A549 (cell line): ENCODE measurements around the gene CDT1. TPM values are rescaled to one million over a fixed set of nuclear protein-coding genes. Genes with fewer than 3 reads are reported as not detected.

Experiments
- ATAC-seq, 2 experiments: fragments of 200-7000 bp in 1 of 2; fragments of >200 bp in 1 of 2; cut with Nextera tagmentation in 1 of 2; cut with Tn5 transposase in 1 of 2; 3 replicates each; pipeline versions ENCODE4 v1.8.0 to v1.9.1; 2018 to 2020; ENCODE audit warnings: mild to moderate bottlenecking in 1 of 2, moderate library complexity in 1 of 2
- CTCF ChIA-PET: fragments of 300-600 bp; sonication (Branson Sonifier 250); formaldehyde crosslinking; extraction: SDS; loops from one replicate; lab custom pipeline; 2021; ENCODE audit warnings: antibody characterized with exemption, inconsistent platforms; lab: Yijun Ruan, JAX
- POLR2A ChIA-PET: fragments of 350-600 bp; formaldehyde crosslinking; extraction: SDS; loops from one replicate; lab custom pipeline; 2021; ENCODE audit warnings: antibody characterized with exemption, inconsistent platforms; lab: Yijun Ruan, JAX
- DNase-seq, 2 experiments: peaks; one replicate each; pipeline versions ENCODE4 v3.0.0 to v3.0.0-alpha.2; 2011 to 2016; ENCODE audit warnings: low read depth in 1 of 2, low spot score in 1 of 2
- FAIRE-seq: peaks from 2 replicates; lab custom pipeline; 2011; peaks lifted over from hg19 to GRCh38; lab: Jason Lieb, UNC
- H3K27ac ChIP-seq, 2 experiments: fragments of >200 bp; sonication (Bioruptor Twin); formaldehyde crosslinking; 3 replicates each; pipeline ENCODE4 v1.5.1; 2016 to 2017
- H3K4me1 ChIP-seq: fragments of >200 bp; sonication (Bioruptor Twin); formaldehyde crosslinking; 3 replicates; pipeline ENCODE4 v1.6.1; 2016
- H3K4me2 ChIP-seq: fragments of >200 bp; sonication (Bioruptor Twin); formaldehyde crosslinking; 3 replicates; pipeline ENCODE4 v1.6.1; 2016
- H3K4me3 ChIP-seq: fragments of >200 bp; sonication (Bioruptor Twin); formaldehyde crosslinking; 3 replicates; pipeline ENCODE4 v1.5.1; 2016
- H3K9me3 ChIP-seq: fragments of >200 bp; sonication (Bioruptor Twin); formaldehyde crosslinking; 3 replicates; pipeline ENCODE4 v1.6.1; 2016
- ATOH8 ChIP-seq: fragments of 250-450 bp; sonication (Bioruptor Pico); IDR thresholded peaks from 2 replicates; pipeline ENCODE4 v1.5.0; 2020; ENCODE audit warnings: low read depth, mild to moderate bottlenecking, moderate library complexity
- BCL3 ChIP-seq: fragments of >200 bp; sonication (Bioruptor Twin); formaldehyde crosslinking; IDR thresholded peaks from 3 replicates; pipeline ENCODE4 v1.6.1; 2016
- CBX2 ChIP-seq: fragments of 200-600 bp; sonication (generic); IDR thresholded peaks from 2 replicates; pipeline ENCODE4 v1.6.1; 2016; ENCODE audit warnings: low read depth, mild to moderate bottlenecking, borderline replicate concordance
- CBX8 ChIP-seq: fragments of 200-600 bp; sonication (generic); IDR thresholded peaks from 2 replicates; pipeline ENCODE4 v1.6.1; 2016
- CHD2 ChIP-seq: fragments of 150-350 bp; IDR thresholded peaks from 2 replicates; pipeline ENCODE4 v1.6.1; 2014; ENCODE audit warnings: low read length; ENCODE audit not compliant: partially characterized antibody
- CHD4 ChIP-seq: fragments of 200-600 bp; sonication (generic); IDR thresholded peaks from 2 replicates; pipeline ENCODE4 v1.6.1; 2016; ENCODE audit warnings: antibody characterized with exemption, mild to moderate bottlenecking, borderline replicate concordance
- EP300 ChIP-seq, 2 experiments: fragments of >200 bp; sonication (Bioruptor Twin); formaldehyde crosslinking; IDR thresholded peaks; 2 replicates in 1 of 2; 3 replicates in 1 of 2; pipeline ENCODE4 v1.6.1; 2016 to 2017
- ESRRA ChIP-seq: fragments of 150-350 bp; IDR thresholded peaks from 2 replicates; pipeline ENCODE4 v1.6.1; 2014; ENCODE audit warnings: mild to moderate bottlenecking, low read length, borderline replicate concordance
- FOSB ChIP-seq: fragments of 250-450 bp; sonication (Bioruptor Pico); IDR thresholded peaks from 2 replicates; pipeline ENCODE4 v1.5.0; 2020; ENCODE audit warnings: mild to moderate bottlenecking, moderate library complexity
- HDAC2 ChIP-seq: fragments of 200-600 bp; sonication (generic); IDR thresholded peaks from 2 replicates; pipeline ENCODE4 v1.6.1; 2016
- HOXA7 ChIP-seq: fragments of 250-450 bp; sonication (Bioruptor Pico); IDR thresholded peaks from 2 replicates; pipeline ENCODE4 v1.5.0; 2020; ENCODE audit warnings: mild to moderate bottlenecking, moderate library complexity
- HOXB5 ChIP-seq: fragments of 250-450 bp; sonication (Bioruptor Pico); IDR thresholded peaks from 2 replicates; pipeline ENCODE4 v1.5.0; 2020; ENCODE audit warnings: mild to moderate bottlenecking, moderate library complexity
- JUN ChIP-seq, 2 experiments: fragments of >200 bp; sonication (Bioruptor Twin); formaldehyde crosslinking; IDR thresholded peaks; 2 replicates in 1 of 2; 3 replicates in 1 of 2; pipeline ENCODE4 v1.6.1; 2016 to 2017
- KDM1A ChIP-seq: fragments of 200-600 bp; sonication (generic); IDR thresholded peaks from 2 replicates; pipeline ENCODE4 v1.6.1; 2016; ENCODE audit warnings: low read depth, mild to moderate bottlenecking
- MAFK ChIP-seq: fragments of 450-650 bp; IDR thresholded peaks from 2 replicates; pipeline ENCODE4 v1.6.1; 2014; ENCODE audit not compliant: partially characterized antibody
- MYC ChIP-seq: IDR thresholded peaks from 2 replicates; pipeline ENCODE4 v1.6.1; 2012; ENCODE audit warnings: mild to moderate bottlenecking, inconsistent platforms, low read length, improper control_type of control experiment, borderline replicate concordance
- NPAS2 ChIP-seq: fragments of 250-450 bp; sonication (Bioruptor Pico); IDR thresholded peaks from 2 replicates; pipeline ENCODE4 v1.8.0; 2022; ENCODE audit warnings: mild to moderate bottlenecking, moderate library complexity, borderline replicate concordance
- NR3C1 ChIP-seq: fragments of >200 bp; sonication (Bioruptor Twin); formaldehyde crosslinking; IDR thresholded peaks from 3 replicates; pipeline ENCODE4 v1.6.1; 2017
- PHF8 ChIP-seq: fragments of 200-600 bp; sonication (generic); IDR thresholded peaks from 2 replicates; pipeline ENCODE4 v1.6.1; 2016; ENCODE audit warnings: low read depth, mild to moderate bottlenecking, antibody characterized with exemption, moderate library complexity, borderline replicate concordance
- POLR2A ChIP-seq: IDR thresholded peaks from 2 replicates; pipeline ENCODE4 v1.6.1; 2012; ENCODE audit warnings: mild to moderate bottlenecking, low read length
- RAD21 ChIP-seq, 2 experiments: fragments of >200 bp in 1 of 2; sonication (Bioruptor Twin) in 1 of 2; formaldehyde crosslinking in 1 of 2; IDR thresholded peaks in 1 of 2; conservative IDR thresholded peaks in 1 of 2; 2 replicates in 1 of 2; 3 replicates in 1 of 2; pipeline ENCODE4 v1.6.1; 2012 to 2018; ENCODE audit warnings: inconsistent platforms in 1 of 2
- TFCP2L1 ChIP-seq: fragments of 250-450 bp; sonication (Bioruptor Pico); IDR thresholded peaks from 2 replicates; pipeline ENCODE4 v1.5.0; 2021; ENCODE audit warnings: mild to moderate bottlenecking
- TP53 ChIP-seq: fragments of 250-450 bp; sonication (Bioruptor Pico); IDR thresholded peaks from 2 replicates; pipeline ENCODE4 v1.5.0; 2021; ENCODE audit warnings: mild to moderate bottlenecking, moderate library complexity
- USF2 ChIP-seq: fragments of 450-650 bp; IDR thresholded peaks from 2 replicates; pipeline ENCODE4 v1.6.1; 2014; ENCODE audit warnings: antibody characterized with exemption
- ZNF302 ChIP-seq: fragments of 250-450 bp; sonication (Bioruptor Pico); IDR thresholded peaks from 2 replicates; pipeline ENCODE4 v1.9.0; 2021; ENCODE audit warnings: inconsistent platforms, mild to moderate bottlenecking, moderate library complexity
- ZSCAN20 ChIP-seq: fragments of 250-450 bp; sonication (Bioruptor Pico); IDR thresholded peaks from 2 replicates; pipeline ENCODE4 v1.8.0; 2022; ENCODE audit warnings: mild to moderate bottlenecking, moderate library complexity
- WGBS: methylation state at CpG from one replicate; pipeline ENCODE4 v1.1.6; 2017; ENCODE audit errors: missing lambda C conversion rate; 5-methylcytosine and 5-hydroxymethylcytosine counted together
- polyA plus RNA-seq, 4 experiments: library from polyadenylated mRNA; depleted of rRNA in 3 of 4; stranded (reverse); fragments of >200 nt; fragmentation: RNase III in 1 of 4; extraction: RNeasy Plus Mini Kit Qiagen cat#74134 plus additional on column Dnase treatment in 1 of 4; gene quantifications; 2 replicates in 3 of 4; 3 replicates in 1 of 4; pipeline ENCODE4 v1.2.3, GENCODE V29; 2011 to 2017

Gene CDT1
- polyA plus RNA-seq, 2 of the 4 experiments (the other 2 are of a cell fraction): 3.8 to 16.0 TPM

- Histone ChIP-seq H3K9me3 (no peaks in the 10 kb centered on the region), H3K27ac (no peak overlapping the region), H3K4me2 (no peak overlapping the region), H3K4me3 (no peak overlapping the region), H3K4me1 (peaks cover 29% of the 10 kb centered on the region)
- POLR2A ChIA-PET: no interaction called here
- TF ChIP-seq NR3C1: no peak
- no peak for TF ChIP-seq JUN (IDR thresholded peaks at IDR 0.05)
- no peak for TF ChIP-seq MAFK
- no peak for TF ChIP-seq CBX8
- no peak for TF ChIP-seq CHD2
- DNase-seq (no peak), FAIRE-seq (no peak), ATAC-seq (no peak)
- CTCF ChIA-PET: interaction anchor here (2.4 to 31.8 kb wide), 2 partner anchors 9 to 19 kb away, joined by 6 to 596 read pairs; no protein-coding TSS in a partner anchor
- 83% methylated on average over 10 of the region's 11 CpGs for WGBS
Measured at GRCh38 chr16:88761143-88761534, 42.5 kb upstream of the CDT1 start.

- Histone ChIP-seq H3K4me1 (peaks cover 30% of the 10 kb centered on the region), H3K4me2 (no peak overlapping the region), H3K27ac (no peak overlapping the region; a peak in 1 of 6 replicates), H3K4me3 (no peak overlapping the region), H3K9me3 (no peaks in the 10 kb centered on the region)
- no peak for DNase-seq
- ChIA-PET POLR2A (interaction anchor here (0.9 kb wide), 1 partner anchor 22 kb away, joined by 3 read pairs; no protein-coding TSS in a partner anchor), CTCF (interaction anchor here (1.1 to 31.8 kb wide), 2 partner anchors 19 to 407 kb away, joined by 4 to 596 read pairs; no protein-coding TSS in a partner anchor)
- TF ChIP-seq ZSCAN20 (CRISPR knock-in tag) (no peak), HOXB5 (CRISPR knock-in tag) (no peak), MYC (no peak), KDM1A (no peak), NR3C1 (no peak), CHD4 (no peak), MAFK (no peak), RAD21 (conservative IDR thresholded peaks at IDR 0.05 in 1 of 2, IDR thresholded peaks at IDR 0.05 in 1 of 2) (no peak), TP53 (CRISPR knock-in tag) (no peak), HDAC2 (no peak), TFCP2L1 (CRISPR knock-in tag) (no peak), HOXA7 (CRISPR knock-in tag) (no peak), POLR2A (no peak), FOSB (CRISPR knock-in tag) (no peak), CBX2 (no peak), ESRRA (no peak), EP300 (IDR thresholded peaks at IDR 0.05) (no peak), ATOH8 (no peak)
- no peak for FAIRE-seq
- no peak for ATAC-seq
- WGBS: 80% methylated on average over 10 of the region's 10 CpGs
Measured at GRCh38 chr16:88761830-88762229, 41.8 kb upstream of the CDT1 start.

GRCh38 chr16:88762258-88762870 lies 41.2 kb upstream of the CDT1 start:
- Histone ChIP-seq H3K4me1 (peaks cover 30% of the 10 kb centered on the region), H3K9me3 (no peaks in the 10 kb centered on the region), H3K27ac (no peak overlapping the region; a peak in 1 of 6 replicates), H3K4me2 (no peak overlapping the region), H3K4me3 (no peak overlapping the region)
- 92% methylated on average over 8 of the region's 16 CpGs for WGBS
- no peak for TF ChIP-seq ZNF302 (CRISPR knock-in tag)
- TF ChIP-seq CBX2: no peak
- TF ChIP-seq USF2: no peak
- no peak for TF ChIP-seq NPAS2 (CRISPR knock-in tag)
- no peak for TF ChIP-seq CHD4
- no peak for TF ChIP-seq PHF8
- no peak for TF ChIP-seq BCL3
- no peak for ATAC-seq
- POLR2A ChIA-PET: interaction anchor here (0.9 kb wide), 1 partner anchor 22 kb away, joined by 3 read pairs; no protein-coding TSS in a partner anchor
- no peak for DNase-seq
- CTCF ChIA-PET: interaction anchor here (1.1 to 31.8 kb wide), 4 partner anchors 15 to 406 kb away, joined by 3 to 596 read pairs (median 4); no protein-coding TSS in a partner anchor
- FAIRE-seq: no peak
